DOHH2 (cell line): Measurements from ENCODE around the gene PPP2R2C.

Experiments
- EZH2phosphoT487 ChIP-seq: fragments of 200-600 bp; sonication (generic); IDR thresholded peaks from 2 replicates; pipeline ENCODE4 v1.6.1; 2017; ENCODE audit warnings: borderline replicate concordance, mild to moderate bottlenecking, antibody characterized with exemption, low read length, moderate library complexity, mixed read lengths
- TF ChIP-seq, protein P1 (sequence below): fragments of 200-600 bp; sonication (generic); IDR thresholded peaks from one replicate; pipeline ENCODE4 v1.5.1; 2014; ENCODE audit warnings: antibody characterized with exemption, mild to moderate bottlenecking, low read depth, low read length; ENCODE audit not compliant: poor library complexity, severe bottlenecking

DNA sequence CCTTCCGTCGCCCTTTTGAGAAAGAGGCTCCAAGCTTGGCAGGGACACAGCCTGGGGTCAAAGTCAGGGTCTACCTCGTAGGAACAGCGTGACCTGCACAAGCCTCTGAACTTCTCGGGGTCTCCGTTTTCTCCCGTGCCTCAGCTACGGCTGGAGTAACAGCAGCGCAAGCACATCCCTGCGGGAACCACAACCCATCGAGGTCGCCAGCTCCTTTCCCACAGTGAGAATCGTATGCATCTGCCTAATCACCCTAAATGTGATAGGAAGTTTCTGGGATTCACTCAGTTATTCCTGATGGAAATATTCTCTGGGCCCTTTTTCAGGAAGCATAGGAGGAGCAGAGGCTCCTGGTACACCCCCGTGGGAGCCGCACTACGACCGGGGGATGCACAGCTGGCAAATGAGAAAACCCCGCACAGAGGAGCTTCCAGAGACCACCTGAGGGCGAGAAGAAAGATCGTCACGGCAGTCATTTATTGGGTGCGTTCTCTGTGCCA is 24.7 kb downstream of the PPP2R2C start:
- TF ChIP-seq, protein P1, sequence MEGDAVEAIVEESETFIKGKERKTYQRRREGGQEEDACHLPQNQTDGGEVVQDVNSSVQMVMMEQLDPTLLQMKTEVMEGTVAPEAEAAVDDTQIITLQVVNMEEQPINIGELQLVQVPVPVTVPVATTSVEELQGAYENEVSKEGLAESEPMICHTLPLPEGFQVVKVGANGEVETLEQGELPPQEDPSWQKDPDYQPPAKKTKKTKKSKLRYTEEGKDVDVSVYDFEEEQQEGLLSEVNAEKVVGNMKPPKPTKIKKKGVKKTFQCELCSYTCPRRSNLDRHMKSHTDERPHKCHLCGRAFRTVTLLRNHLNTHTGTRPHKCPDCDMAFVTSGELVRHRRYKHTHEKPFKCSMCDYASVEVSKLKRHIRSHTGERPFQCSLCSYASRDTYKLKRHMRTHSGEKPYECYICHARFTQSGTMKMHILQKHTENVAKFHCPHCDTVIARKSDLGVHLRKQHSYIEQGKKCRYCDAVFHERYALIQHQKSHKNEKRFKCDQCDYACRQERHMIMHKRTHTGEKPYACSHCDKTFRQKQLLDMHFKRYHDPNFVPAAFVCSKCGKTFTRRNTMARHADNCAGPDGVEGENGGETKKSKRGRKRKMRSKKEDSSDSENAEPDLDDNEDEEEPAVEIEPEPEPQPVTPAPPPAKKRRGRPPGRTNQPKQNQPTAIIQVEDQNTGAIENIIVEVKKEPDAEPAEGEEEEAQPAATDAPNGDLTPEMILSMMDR: no peak
- no peak for TF ChIP-seq EZH2phosphoT487
